Breast epithelium (tissue), 3 donors: Measurements from ENCODE around the gene MESP1.
"Not testable (repeated sequence)": the region's sequence is repeated elsewhere in the genome, so short reads cannot be mapped to it uniquely, and the experiment has no call there.

Experiments used
- POLR2A ChIP-seq: fragments of 450-650 bp; IDR thresholded peaks from one replicate; pipeline ENCODE4 v1.6.1; 2016; ENCODE audit warnings: antibody characterized with exemption, mild to moderate bottlenecking, moderate library complexity
- POLR2AphosphoS5 ChIP-seq, 3 donors: sonication (generic); formaldehyde crosslinking; IDR thresholded peaks; one replicate each; pipeline ENCODE4 v1.6.1; 2017; ENCODE audit warnings: antibody characterized with exemption in 3 of 3
- TF ChIP-seq, protein P1 (sequence below), 3 donors: fragments of 450-650 bp; IDR thresholded peaks; one replicate each; pipeline ENCODE4 v1.5.1; 2016 to 2017; ENCODE audit warnings: antibody characterized with exemption in 3 of 3, mild to moderate bottlenecking in 3 of 3, moderate library complexity in 3 of 3

DNA sequence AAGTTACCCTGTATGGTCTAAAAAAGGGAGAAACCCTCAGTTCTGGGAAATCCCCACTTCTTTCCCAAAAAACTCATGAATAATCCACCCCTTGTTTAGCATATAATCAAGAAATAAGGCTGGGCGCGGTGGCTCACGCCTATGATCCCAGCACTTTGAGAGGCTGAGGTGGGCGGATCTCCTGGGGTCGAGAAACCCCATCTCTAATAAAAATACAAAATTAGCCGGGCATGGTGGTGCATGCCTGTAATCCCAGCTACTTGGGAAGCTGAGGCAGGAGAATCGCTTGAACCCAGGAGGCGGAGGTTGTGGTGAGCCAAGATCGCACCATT is 31.5 kb upstream of the MESP1 start:
- TF ChIP-seq, protein P1, sequence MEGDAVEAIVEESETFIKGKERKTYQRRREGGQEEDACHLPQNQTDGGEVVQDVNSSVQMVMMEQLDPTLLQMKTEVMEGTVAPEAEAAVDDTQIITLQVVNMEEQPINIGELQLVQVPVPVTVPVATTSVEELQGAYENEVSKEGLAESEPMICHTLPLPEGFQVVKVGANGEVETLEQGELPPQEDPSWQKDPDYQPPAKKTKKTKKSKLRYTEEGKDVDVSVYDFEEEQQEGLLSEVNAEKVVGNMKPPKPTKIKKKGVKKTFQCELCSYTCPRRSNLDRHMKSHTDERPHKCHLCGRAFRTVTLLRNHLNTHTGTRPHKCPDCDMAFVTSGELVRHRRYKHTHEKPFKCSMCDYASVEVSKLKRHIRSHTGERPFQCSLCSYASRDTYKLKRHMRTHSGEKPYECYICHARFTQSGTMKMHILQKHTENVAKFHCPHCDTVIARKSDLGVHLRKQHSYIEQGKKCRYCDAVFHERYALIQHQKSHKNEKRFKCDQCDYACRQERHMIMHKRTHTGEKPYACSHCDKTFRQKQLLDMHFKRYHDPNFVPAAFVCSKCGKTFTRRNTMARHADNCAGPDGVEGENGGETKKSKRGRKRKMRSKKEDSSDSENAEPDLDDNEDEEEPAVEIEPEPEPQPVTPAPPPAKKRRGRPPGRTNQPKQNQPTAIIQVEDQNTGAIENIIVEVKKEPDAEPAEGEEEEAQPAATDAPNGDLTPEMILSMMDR (IDR thresholded peaks at IDR 0.05) = not testable (repeated sequence)
- TF ChIP-seq POLR2AphosphoS5 (IDR thresholded peaks at IDR 0.05); POLR2A: not testable (repeated sequence)
